Measurements from ENCODE around the gene SLC6A12. TPM values are rescaled to one million over a fixed set of nuclear protein-coding genes. Genes with fewer than 3 reads are reported as not detected.

SLC6A12 gene
- total and polyA plus RNA-seq, 8 donors = 0.37 to 8.4 (median 1.4) TPM

DNA sequence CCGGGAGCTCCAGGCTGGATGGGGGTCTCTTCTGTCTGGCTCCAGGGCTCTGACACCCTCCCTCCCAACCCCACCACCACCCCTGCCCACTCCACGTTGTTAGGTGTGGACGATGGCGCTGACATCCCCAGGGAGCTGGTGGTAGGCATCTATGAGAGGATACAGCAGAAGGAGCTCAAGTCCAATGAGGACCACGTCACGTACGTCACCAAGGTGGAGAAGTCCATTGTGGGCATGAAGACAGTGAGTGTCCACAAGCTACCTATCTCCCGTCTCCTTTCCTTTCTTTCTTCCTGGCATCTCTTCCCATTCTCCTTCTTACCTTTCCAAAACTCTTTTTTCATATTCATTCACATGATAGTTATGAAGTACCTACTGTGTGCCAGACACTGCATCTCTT lies 52.1 kb downstream of the SLC6A12 start:
- Histone ChIP-seq H3K27ac (no peak overlapping the region), H3K9me3 (no peaks in the 10 kb centered on the region), H3K4me3 (no peak overlapping the region), H3K36me3 (no peaks in the 10 kb centered on the region), H3K27me3 (peaks cover 0 to 4% (median 0%) of the 10 kb centered on the region in 4 donors), H3K4me1 (no peaks in the 10 kb centered on the region)
- FAIRE-seq (no peak), ATAC-seq (no peak), DNase-seq (peak in 1 of 6 donors; percentile 24)
- no peak for TF ChIP-seq CTCF (IDR thresholded peaks at IDR 0.05)
- intact Hi-C loops (cut with DNase I) = no loop called here
- 72 to 78% methylated on average over 8 of the region's 8 CpGs for WGBS, 2 donors

DNA sequence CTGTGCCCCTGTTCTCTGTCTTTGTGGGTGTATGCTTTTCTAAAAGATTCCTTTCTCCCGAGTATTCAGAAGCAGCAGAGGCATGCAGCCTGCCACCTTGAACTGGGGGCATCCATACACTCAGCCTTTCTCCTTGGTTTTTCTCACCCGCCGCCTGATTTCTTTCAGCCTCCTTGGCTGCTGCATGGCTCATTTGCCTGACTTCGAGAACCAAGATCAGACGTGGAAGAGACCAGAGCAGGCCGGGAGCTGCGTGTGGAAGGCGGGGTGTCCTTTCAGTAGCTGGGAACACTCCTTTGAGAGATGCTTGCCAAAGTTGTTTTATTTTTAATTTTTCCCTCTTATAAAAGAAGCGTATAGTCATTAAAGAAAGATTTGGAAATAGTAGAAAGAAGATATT lies 53.1 kb downstream of the SLC6A12 start:
- no peaks in the 10 kb centered on the region for H3K9me3 ChIP-seq
- peaks cover 0 to 4% (median 0%) of the 10 kb centered on the region in 4 donors for H3K27me3 ChIP-seq
- no peaks in the 10 kb centered on the region for H3K4me1 ChIP-seq
- DNase-seq (no peak), FAIRE-seq (no peak), ATAC-seq (no peak)
- no peak for TF ChIP-seq CTCF (IDR thresholded peaks at IDR 0.05)
- no peaks in the 10 kb centered on the region for H3K36me3 ChIP-seq
- 53 to 72% methylated on average over 9 of the region's 9 CpGs for WGBS, 2 donors
- intact Hi-C loops (cut with DNase I) = no loop called here
- no peak overlapping the region for H3K27ac ChIP-seq
- no peak overlapping the region for H3K4me3 ChIP-seq

DNA sequence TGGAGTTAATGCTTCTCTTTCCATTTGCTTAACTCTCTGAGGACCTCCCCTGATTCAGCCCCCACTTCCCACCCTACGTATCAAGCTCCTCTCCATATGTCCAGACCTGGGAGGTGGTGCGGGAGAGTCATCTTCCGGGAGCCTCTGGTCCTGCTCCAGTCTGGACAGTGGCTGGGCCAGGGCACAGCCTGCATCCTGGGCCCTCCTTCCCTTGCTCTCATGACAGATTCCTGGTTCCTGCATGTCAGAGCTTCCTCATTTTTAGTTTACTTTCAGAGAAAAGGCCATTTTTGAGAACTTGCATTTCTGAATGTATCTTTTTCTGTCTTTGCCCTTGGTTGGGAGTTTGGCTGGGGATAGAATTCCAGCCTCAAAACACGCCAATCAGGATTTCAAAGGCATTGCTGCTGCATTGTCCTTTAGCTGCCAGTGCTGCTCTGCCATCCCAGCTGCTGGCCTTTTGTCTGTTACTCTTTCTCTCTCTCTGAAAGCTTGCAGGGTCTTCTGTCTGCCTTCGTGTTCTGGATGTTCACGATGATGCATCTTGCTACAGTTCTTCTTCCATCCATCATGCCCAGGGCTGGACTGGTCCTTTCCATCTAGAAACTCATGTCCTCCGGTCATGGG lies 54.7 kb downstream of the SLC6A12 start:
- intact Hi-C loops (cut with DNase I) = no loop called here
- Histone ChIP-seq H3K27me3 (peaks cover 0 to 4% (median 0%) of the 10 kb centered on the region in 4 donors), H3K4me3 (no peak overlapping the region), H3K36me3 (no peaks in the 10 kb centered on the region), H3K27ac (no peak overlapping the region), H3K4me1 (no peaks in the 10 kb centered on the region), H3K9me3 (no peaks in the 10 kb centered on the region)
- TF ChIP-seq CTCF (IDR thresholded peaks at IDR 0.05) = no peak
- FAIRE-seq (no peak), DNase-seq (no peak), ATAC-seq (peak in 1 of 4 donors; percentile 30)
- 58 to 59% methylated on average over 7 of the region's 7 CpGs for WGBS, 2 donors

DNA sequence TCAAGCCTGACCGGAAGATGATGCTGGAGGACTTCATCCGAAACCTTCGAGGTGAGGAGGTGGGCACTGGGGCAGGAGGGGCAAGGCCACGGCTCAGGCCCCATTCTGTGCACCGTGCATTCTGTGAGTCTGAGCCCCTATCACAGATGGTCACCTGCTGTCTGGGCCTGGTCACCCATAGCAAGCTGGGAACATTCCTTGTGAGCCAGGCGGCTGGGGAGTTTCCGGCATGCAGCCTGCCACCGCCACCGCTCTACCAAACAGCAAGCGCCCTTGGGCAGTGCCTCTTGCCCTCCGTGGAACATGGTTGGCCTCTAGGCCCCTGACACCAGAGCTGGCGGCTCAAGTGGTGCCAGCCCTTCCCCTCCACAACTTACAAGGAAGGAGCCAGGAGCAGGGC lies 56.3 kb downstream of the SLC6A12 start:
- Histone ChIP-seq H3K36me3 (no peaks in the 10 kb centered on the region), H3K27me3 (no peaks in the 10 kb centered on the region), H3K27ac (no peak overlapping the region), H3K4me1 (no peaks in the 10 kb centered on the region), H3K4me3 (no peak overlapping the region), H3K9me3 (no peaks in the 10 kb centered on the region)
- TF ChIP-seq CTCF (IDR thresholded peaks at IDR 0.05) = no peak
- WGBS, 2 donors = 81 to 86% methylated on average over 12 of the region's 12 CpGs
- no peak for DNase-seq
- intact Hi-C loops (cut with DNase I) = no loop called here
- FAIRE-seq = no peak
- no peak for ATAC-seq

DNA sequence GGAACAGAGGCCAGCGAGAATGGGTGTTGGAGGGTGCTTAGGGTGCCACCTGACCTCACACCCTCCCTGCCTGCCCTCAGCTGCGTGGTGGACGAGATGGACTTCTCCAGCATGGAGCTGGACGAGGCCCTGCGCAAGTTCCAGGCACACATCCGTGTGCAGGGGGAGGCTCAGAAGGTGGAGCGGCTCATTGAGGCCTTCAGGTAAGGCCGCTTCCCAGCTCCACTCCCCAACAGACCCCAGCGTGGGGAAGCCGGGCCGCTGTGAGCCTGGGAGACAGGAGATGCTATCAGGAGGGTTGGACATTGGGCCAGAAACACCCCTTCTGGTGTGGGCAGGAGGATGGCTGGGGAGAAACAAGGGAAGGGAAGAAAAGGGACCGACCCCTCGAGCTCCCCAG lies 57.0 kb downstream of the SLC6A12 start:
- no peaks in the 10 kb centered on the region for H3K4me1 ChIP-seq
- FAIRE-seq = no peak
- no peaks in the 10 kb centered on the region for H3K9me3 ChIP-seq
- H3K4me3 ChIP-seq = no peak overlapping the region
- H3K27me3 ChIP-seq = no peaks in the 10 kb centered on the region
- no peak for TF ChIP-seq CTCF (IDR thresholded peaks at IDR 0.05)
- DNase-seq = no peak
- no peak overlapping the region for H3K27ac ChIP-seq
- intact Hi-C loops (cut with DNase I) = no loop called here
- no peak for ATAC-seq
- WGBS, 2 donors = 77 to 82% methylated on average over 13 of the region's 13 CpGs
- H3K36me3 ChIP-seq = no peaks in the 10 kb centered on the region

All from pancreas (tissue), 10 donors.